GM21825 (cell line): ENCODE data around the gene MTCH1.
A peak's percentile ranks its signal among the peaks of the same experiment; 100 is the strongest.

Source experiments
- ATAC-seq: cut with Tn5 transposase; IDR thresholded peaks from one replicate; pipeline ENCODE4 v1.9.1; 2021; ENCODE audit warnings: mild to moderate bottlenecking, moderate library complexity; ENCODE audit not compliant: unreplicated experiment

The MTCH1 gene

DNA sequence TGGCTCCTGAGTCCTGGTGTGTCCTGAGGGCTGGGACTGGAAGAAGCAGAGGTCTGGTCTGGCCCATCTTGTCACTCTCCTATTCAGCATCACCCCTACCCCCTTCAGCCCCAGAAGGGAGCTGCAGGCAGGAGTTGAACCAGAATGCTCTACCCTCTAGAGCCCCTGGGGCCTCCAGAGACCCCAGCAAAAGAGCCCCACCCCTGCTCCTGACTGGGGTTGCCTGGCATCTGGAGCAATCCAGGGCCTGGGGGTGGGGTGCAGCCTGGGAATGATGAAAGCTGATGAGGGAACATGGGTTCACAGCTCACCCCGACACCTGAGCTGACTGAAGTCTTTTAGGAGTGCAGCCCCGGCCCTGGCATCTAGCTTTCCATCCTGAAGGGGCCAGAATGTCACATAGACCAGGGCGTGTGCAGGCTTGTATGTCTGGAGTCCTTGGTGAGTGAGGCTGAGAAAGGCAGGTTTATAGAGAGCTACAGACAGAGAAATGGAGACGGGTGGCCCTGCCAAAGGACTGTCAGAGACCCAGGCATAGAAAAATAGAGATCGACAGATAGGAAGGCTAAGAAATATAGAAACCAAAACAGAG, 31.7 kb upstream of the MTCH1 start:
- no peak for ATAC-seq

- no peak for ATAC-seq
These were observed 31.0 kb upstream of the MTCH1 start for GRCh38 chr6:37016995-37017394.

- ATAC-seq, result no peak
These were observed 29.5 kb upstream of the MTCH1 start for GRCh38 chr6:37015532-37015931.

GRCh38 chr6:37014667-37015066, 28.7 kb upstream of the MTCH1 start:
- no peak for ATAC-seq

DNA sequence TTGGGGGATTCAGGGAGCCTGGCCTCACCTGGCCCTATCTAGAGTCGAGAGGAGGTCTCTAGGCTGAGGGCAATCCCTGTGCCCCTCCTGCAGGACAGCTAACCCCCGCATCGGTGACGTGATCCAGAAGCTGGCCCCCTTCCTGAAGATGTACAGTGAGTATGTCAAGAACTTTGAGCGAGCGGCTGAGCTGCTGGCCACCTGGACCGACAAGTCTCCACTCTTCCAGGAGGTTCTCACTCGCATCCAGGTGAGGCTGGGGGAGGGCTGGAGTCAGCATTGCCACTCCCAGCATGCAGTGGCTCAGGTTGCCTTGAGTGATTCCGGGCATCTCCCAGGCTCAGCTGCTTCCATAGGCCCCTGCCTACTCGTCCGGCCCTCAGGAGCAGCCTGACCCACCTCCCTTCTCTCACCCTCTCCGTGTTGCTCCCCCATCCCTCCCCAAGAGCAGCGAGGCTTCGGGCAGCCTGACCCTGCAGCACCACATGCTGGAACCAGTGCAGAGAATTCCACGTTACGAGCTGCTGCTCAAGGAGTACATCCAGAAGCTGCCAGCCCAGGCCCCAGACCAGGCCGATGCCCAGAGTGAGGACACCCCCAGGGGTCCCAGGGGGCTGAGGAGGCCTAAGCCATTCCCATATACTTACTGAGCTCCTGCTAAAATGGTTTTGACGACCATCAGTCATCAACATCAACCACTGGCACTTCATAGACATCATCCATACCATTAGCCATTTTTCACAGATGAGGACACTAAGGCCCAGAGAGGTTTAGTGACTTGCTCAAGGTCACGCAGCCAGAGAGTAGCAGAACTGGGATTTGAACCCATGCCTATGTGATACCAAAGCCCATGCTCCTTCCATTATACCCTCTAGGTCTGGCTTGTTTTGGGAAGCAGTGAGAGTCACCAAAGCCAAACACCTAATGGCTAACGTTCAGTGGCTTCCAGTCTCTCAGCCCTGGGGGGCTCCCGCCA, 27.8 kb upstream of the MTCH1 start:
- no peak for ATAC-seq

DNA sequence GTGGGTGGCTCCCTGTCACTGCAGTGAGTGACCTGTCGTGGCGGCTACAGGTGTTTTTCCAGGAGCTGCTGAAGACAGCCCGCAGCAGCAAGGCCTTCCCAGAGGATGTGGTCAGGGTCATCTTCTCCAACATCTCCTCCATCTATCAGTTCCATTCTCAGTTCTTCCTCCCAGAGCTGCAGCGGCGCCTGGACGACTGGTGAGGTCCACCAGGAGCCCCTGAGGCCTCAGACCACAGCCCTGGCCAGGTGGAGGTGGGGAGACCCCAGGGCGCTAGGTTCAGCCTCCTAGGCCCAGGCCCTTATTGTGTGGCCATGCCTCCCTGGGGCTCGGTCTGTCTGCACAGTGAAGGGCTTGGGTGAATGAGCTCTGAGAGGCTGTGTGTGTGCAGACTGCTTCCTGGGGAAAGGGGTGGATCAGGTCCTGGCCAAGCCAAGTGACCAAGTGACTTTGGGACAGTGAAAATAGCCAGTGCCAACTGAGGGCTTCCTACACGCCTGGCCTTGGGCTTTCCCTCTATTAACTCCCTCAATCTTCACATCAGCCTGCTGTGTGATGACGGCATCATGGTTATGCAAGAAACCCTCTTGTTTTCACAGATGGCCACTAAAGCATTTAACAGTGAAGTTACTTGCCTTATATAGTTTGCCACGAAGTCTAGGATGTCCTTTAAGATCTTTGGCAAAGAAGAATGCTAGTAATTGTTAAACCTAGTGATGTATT, 25.8 kb upstream of the MTCH1 start:
- no peak for ATAC-seq

DNA sequence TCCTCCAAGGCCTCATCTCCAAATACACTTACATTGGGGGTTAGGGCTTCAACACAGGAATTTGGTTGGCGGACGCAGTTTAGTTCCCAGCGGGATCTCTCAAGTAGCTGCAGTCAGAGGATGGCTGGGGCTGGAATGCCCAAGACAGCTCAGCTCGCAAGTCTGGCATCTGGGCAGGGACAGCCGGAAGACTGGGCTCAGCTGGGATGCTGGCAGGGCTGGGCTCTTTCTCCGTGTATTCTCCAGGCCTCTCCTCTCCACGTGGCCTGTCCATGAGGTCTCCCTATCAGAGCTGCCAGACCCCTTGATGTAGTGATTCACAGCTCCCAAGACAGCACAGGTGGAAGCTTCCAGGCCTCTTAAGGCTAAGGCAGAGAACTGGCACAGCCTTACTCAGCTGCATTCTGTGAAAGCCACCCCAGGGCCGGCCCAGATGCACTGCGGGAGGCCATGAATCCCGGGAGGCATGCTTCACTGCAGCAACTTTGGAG, 24.5 kb upstream of the MTCH1 start:
- ATAC-seq, result no peak

DNA sequence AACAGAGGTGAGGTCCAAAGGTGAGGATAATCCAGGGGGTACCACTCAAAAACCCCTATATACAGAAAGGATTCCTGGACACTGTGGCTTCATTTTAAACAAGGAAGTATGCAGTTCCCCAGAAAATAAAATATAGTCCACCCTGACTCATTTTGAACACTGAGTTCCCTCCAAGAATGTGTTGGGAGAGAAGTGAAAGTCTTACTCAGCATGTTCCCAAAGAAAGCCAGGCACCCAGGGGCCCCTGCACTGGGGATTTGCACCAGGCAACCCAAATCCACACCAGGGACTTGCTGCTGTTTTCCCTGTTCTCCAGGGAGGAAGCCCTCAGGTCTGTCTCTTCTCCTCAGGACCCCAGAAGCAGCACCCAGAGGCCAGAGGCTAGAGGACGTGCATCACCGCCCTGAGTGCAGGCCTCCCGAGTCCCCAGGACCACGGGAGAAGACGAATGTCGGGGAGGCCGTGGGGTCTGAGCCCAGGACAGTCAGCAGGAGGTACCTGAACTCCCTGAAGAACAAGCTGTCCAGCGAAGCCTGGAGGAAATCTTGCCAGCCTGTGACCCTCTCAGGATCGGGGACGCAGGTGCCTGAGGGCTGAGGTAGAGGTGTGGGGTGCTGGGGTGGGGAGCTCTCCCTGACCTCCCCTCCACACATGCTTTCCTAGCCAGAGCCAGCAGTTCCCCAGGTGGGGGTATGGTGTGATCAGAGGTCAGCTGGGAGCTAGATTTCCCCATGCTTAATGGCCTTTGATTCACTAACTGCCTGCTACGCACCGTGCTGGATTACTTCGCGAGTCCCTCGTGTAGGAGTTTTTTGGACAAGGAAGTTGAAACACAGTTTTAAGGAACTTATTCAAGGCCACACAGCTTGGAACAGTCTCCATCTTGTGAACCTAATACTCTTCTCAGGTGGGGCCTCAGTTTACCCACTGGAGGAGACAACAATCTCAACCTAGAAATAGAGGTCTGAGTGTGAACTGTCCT, 22.8 kb upstream of the MTCH1 start:
- no peak for ATAC-seq

GRCh38 chr6:37007340-37008043, 21.5 kb upstream of the MTCH1 start:
- ATAC-seq, result peak; percentile 35

DNA sequence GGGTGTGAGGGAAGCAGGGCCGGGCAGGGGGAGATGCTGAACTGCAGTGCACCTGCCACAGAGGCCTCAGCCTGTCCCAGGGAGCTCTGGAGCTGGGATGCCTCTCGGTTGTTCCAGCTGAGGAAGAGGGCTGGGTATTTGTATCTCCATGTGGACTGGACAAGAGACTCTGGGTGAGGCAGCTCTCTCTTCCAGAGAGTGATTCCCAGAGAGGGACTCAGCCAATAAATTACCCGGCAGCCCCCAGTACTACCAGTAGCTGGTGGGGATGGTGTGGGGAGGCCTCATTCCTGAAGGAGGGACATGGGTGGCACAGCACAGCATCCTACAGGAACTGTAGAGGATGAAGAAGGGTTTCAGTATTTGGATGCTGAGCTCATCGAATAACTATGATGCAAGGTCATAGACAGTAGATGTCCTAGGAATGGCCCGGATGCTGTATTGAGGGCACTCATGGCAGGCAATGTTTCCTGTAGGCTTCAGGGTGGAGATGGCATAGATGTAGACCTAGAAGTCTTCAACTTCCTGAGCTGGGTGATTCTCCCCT, 20.9 kb upstream of the MTCH1 start:
- ATAC-seq, result peak; percentile 6

DNA sequence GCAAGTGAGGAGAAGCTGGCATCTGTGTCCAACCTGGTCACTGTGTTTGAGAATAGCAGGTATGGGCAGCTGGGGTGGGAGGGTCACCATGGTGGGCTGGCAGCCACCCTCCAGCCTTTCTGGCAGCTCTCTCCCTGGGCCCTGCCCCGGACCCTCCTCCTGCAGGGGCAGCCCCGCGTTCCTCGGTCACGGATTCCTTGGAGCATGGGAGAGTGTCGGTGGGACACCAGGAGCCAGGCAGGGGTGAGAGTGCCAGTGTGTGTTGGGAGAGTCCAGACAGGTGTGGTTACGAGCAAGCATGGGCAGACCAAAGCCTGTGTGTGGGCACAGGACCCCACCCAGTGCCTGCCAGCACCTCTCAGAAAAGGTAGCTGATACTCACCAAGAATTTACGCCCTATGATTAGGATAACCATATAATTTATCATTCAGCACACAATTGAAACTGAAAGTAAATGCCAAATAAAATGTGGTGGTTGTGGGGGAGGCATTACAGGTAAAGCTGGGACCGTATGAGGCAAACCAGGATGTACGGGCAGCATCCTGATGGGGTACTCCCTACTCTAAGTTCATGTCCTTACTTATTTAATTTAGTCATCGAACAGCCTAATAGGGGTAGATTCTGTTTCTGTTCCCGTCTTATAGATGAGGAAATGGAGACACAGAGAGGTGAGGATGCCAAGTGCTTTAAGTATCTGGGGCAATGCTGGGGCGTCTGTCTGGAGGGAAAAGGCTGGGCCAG, 20.0 kb upstream of the MTCH1 start:
- no peak for ATAC-seq

- ATAC-seq, result peak; percentile 66
These were observed 19.2 kb upstream of the MTCH1 start, which contains the start of gene FGD2 for GRCh38 chr6:37005061-37005810. Gene FGD2, plus strand, starts transcription at chr6:37005655. Its CDS starts 163 bp downstream, at chr6:37005818.

- ATAC-seq, result no peak
These were observed 18.3 kb upstream of the MTCH1 start for GRCh38 chr6:37004044-37004980.

DNA sequence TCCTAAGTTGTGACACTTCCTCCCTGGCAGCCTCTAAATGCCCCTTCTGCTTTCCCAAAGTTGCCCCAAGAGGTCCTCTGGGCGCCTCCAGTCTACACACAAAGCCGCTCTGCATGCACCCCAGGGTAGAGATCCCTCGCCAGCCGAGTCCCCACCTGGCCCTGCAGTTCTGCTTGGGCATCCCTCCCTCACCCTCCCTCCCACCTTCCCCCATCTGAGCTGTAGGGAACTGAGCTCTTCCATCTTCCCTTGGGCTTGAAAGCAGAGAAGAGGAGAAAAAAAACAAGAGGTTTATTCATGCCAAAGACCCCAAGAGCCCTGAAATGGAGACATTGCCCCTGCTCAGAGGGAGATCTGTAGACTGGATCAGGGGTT, 13.7 kb upstream of the MTCH1 start:
- no peak for ATAC-seq

- no peak for ATAC-seq
These were observed 13.2 kb upstream of the MTCH1 start for GRCh38 chr6:36999061-36999750.

DNA sequence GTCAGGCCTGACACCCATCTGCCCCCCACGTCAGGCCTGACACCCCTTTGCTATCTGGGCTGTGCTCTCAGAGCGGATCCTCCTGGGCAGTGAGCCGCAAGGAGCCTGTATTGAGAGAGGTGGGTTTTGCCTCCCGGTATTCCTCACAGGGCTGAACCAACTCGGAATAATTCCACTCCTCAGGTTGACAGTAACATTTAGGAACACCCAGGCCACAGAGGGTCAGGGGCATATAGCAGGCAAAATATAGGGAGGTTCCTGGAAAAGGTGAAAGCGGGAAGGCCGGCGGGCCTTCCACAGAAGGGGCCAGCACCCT, 12.7 kb upstream of the MTCH1 start:
- ATAC-seq, result no peak
